ENCODE results near the gene GREM2.

- TF ChIP-seq, protein P1, sequence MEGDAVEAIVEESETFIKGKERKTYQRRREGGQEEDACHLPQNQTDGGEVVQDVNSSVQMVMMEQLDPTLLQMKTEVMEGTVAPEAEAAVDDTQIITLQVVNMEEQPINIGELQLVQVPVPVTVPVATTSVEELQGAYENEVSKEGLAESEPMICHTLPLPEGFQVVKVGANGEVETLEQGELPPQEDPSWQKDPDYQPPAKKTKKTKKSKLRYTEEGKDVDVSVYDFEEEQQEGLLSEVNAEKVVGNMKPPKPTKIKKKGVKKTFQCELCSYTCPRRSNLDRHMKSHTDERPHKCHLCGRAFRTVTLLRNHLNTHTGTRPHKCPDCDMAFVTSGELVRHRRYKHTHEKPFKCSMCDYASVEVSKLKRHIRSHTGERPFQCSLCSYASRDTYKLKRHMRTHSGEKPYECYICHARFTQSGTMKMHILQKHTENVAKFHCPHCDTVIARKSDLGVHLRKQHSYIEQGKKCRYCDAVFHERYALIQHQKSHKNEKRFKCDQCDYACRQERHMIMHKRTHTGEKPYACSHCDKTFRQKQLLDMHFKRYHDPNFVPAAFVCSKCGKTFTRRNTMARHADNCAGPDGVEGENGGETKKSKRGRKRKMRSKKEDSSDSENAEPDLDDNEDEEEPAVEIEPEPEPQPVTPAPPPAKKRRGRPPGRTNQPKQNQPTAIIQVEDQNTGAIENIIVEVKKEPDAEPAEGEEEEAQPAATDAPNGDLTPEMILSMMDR (IDR thresholded peaks at IDR 0.05; ENCODE audit: low read length): no peak
- no peak for TF ChIP-seq EZH2 (IDR thresholded peaks at IDR 0.05; ENCODE audit: borderline replicate concordance, low read length)
Measured at GRCh38 chr1:240468656-240469055, 143.3 kb downstream of the GREM2 start.
